ENCODE measurements around the gene KDM2B.

DNA sequence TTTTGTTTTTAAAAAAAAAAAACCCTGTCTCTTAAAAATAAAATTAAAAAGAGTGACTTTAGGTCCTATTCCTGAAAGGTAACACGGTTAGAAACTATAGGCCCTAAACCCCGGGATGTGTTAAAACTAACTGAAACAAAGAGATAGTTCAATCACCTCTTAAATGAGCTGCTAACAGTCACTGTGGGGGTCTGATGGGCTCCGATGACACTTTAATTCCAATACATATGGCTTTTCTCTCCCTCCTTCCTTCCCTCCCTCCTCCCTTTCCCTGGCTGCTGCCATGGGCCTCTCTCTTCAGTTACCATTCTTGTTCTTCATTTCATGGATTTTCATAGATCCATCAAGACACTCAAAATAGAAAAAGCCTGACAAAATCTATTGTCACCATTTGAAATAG, 104.3 kb downstream of the KDM2B start:
- TF ChIP-seq POLR2AphosphoS2 (conservative IDR thresholded peaks at IDR 0.05; ENCODE audit: low read length) (no peak), RAD21 (conservative IDR thresholded peaks at IDR 0.05 in 1 of 2, IDR thresholded peaks at IDR 0.05 in 1 of 2) (no peak), EP300 (IDR thresholded peaks at IDR 0.05) (no peak), JUN (IDR thresholded peaks at IDR 0.05) (no peak), FOXS1 (CRISPR knock-in tag; IDR thresholded peaks at IDR 0.05) (no peak), GATA3 (IDR thresholded peaks at IDR 0.05; ENCODE audit: borderline replicate concordance) (no peak), RCOR1 (IDR thresholded peaks at IDR 0.05; ENCODE audit: low read depth, low read length) (no peak), POLR2A (IDR thresholded peaks at IDR 0.05; ENCODE audit: low read length) (no peak)
- TF ChIP-seq, protein P1, sequence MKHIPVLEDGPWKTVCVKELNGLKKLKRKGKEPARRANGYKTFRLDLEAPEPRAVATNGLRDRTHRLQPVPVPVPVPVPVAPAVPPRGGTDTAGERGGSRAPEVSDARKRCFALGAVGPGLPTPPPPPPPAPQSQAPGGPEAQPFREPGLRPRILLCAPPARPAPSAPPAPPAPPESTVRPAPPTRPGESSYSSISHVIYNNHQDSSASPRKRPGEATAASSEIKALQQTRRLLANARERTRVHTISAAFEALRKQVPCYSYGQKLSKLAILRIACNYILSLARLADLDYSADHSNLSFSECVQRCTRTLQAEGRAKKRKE (CRISPR knock-in tag; IDR thresholded peaks at IDR 0.05; ENCODE audit: low read depth) = no peak
- TF ChIP-seq, protein P2, sequence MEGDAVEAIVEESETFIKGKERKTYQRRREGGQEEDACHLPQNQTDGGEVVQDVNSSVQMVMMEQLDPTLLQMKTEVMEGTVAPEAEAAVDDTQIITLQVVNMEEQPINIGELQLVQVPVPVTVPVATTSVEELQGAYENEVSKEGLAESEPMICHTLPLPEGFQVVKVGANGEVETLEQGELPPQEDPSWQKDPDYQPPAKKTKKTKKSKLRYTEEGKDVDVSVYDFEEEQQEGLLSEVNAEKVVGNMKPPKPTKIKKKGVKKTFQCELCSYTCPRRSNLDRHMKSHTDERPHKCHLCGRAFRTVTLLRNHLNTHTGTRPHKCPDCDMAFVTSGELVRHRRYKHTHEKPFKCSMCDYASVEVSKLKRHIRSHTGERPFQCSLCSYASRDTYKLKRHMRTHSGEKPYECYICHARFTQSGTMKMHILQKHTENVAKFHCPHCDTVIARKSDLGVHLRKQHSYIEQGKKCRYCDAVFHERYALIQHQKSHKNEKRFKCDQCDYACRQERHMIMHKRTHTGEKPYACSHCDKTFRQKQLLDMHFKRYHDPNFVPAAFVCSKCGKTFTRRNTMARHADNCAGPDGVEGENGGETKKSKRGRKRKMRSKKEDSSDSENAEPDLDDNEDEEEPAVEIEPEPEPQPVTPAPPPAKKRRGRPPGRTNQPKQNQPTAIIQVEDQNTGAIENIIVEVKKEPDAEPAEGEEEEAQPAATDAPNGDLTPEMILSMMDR (IDR thresholded peaks at IDR 0.05) = no peak
- TF ChIP-seq, protein P3, sequence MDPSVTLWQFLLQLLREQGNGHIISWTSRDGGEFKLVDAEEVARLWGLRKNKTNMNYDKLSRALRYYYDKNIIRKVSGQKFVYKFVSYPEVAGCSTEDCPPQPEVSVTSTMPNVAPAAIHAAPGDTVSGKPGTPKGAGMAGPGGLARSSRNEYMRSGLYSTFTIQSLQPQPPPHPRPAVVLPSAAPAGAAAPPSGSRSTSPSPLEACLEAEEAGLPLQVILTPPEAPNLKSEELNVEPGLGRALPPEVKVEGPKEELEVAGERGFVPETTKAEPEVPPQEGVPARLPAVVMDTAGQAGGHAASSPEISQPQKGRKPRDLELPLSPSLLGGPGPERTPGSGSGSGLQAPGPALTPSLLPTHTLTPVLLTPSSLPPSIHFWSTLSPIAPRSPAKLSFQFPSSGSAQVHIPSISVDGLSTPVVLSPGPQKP (IDR thresholded peaks at IDR 0.05; ENCODE audit: low read depth, low read length) = no peak
- TF ChIP-seq, protein P4, sequence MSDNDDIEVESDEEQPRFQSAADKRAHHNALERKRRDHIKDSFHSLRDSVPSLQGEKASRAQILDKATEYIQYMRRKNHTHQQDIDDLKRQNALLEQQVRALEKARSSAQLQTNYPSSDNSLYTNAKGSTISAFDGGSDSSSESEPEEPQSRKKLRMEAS (IDR thresholded peaks at IDR 0.05) = no peak
